Pancreas (tissue), 10 donors: ENCODE results near the gene STAT3. TPM values are rescaled to one million over a fixed set of nuclear protein-coding genes. Genes with fewer than 3 reads are reported as not detected.
"Not testable (repeated sequence)": the region's sequence is repeated elsewhere in the genome, so short reads cannot be mapped to it uniquely, and the experiment has no call there.

Experiments
- ATAC-seq, 4 donors: fragments of 200-7000 bp; cut with Tn5 transposase; one replicate each; pipeline versions ENCODE4 v1.8.0 to v1.9.1; 2020; ENCODE audit warnings: mild to moderate bottlenecking in 4 of 4, moderate library complexity in 4 of 4
- DNase-seq, 6 donors: peaks; one replicate each; pipeline ENCODE4 v3.0.0-alpha.2; 2020
- FAIRE-seq: peaks from 2 replicates; lab custom pipeline; 2012; peaks lifted over from hg19 to GRCh38; lab: Jason Lieb, UNC
- H3K27ac ChIP-seq, 4 donors: fragments of 200-600 bp; sonication (generic); 1 replicate in 3 of 4; 2 replicates in 1 of 4; pipeline versions ENCODE4 v1.5.0 to v1.8.0; 2020
- H3K27me3 ChIP-seq, 4 donors: fragments of 200-600 bp; one replicate each; pipeline ENCODE4 v1.8.0; 2021
- H3K36me3 ChIP-seq, 3 donors: fragments of 200-600 bp; sonication (generic) in 1 of 3; one replicate each; pipeline versions ENCODE4 v1.5.0 to v1.8.0; 2020 to 2021
- H3K4me1 ChIP-seq, 3 donors: fragments of 200-600 bp; one replicate each; pipeline ENCODE4 v1.8.0; 2021
- H3K4me3 ChIP-seq, 4 donors: fragments of 200-600 bp; sonication (generic) in 2 of 4; one replicate each; pipeline versions ENCODE4 v1.5.0 to v1.8.0; 2020 to 2021
- H3K9me3 ChIP-seq, 4 donors: fragments of 200-600 bp; one replicate each; pipeline ENCODE4 v1.8.0; 2021
- WGBS, 2 donors: extraction: QIAGEN DNeasy Blood & Tissue Kit; methylation state at CpG; one replicate each; pipeline ENCODE4 v1.1.7; 2013; 5-methylcytosine and 5-hydroxymethylcytosine counted together
- intact Hi-C, 3 donors: fragments of 100-400 bp; cut with DNase I; formaldehyde crosslinking; loops; one replicate each; pipeline versions ENCODE4 v1.11.1 to v1.14.2; 2022
- polyA plus RNA-seq, 2 donors: library from polyadenylated mRNA; stranded (reverse); fragments of 200-250 nt; gene quantifications; one replicate each; pipeline ENCODE4 v1.2.3, GENCODE V29; 2013
- total RNA-seq, 6 donors: library from RNA; stranded (reverse); fragmentation: NEBNext Ultra II Directional in 4 of 6; extraction: Animal tissue kit (Norgen Biotek cat#: 25700) in 4 of 6; gene quantifications; one replicate each; pipeline versions ENCODE4 v1.2.1 to v1.2.4, GENCODE V29; 2021 to 2023
- TF ChIP-seq, protein P1 (sequence below), 4 donors: fragments of 200-600 bp; sonication (generic) in 3 of 4; IDR thresholded peaks; one replicate each; pipeline versions ENCODE4 v1.5.0 to v1.8.0; 2021; ENCODE audit warnings: antibody characterized with exemption in 4 of 4
- donor health status: healthy with polysubstance abuse.
- donor health status: DM: no; HTN: no; CAD: no; lungs with moderate emphysema.
- donor health status: DM: no; HTN: no; CAD: no.
- donor health status: control.
- donor health status: control.
- donor health status: Bipolar disorder and iron deficiency.
- donor health status: DM: yes; HTN: yes; CAD: no.
- donor health status: DM: no; HTN: no; CAD: no.
- donor health status: DM: no; HTN: no; CAD: no.
- donor health status: DM: yes; HTN: yes; CAD: no.

Gene STAT3
- total and polyA plus RNA-seq, 8 donors, result 37.9 to 127 (median 70.6) TPM

DNA sequence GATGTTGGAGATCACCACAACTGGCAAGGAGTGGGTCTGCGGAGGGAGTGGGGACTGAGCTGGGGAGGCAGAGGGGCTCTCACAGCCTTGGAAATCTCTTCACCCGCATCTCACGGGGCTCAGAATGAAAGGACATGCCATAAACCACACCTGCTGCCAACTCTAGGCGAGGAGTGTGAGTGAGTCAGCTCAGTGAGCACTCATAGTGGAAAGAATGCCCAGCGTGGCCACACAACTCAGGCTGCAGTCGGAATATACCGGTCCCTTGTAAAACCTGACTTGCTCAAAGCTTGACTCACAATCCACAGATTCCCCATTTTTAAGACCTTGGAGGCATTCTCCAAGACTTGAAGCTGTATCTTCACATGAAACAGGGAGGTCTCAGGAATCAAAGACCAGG lies 63.2 kb downstream of the STAT3 start:
- DNase-seq (no peak), FAIRE-seq (no peak), ATAC-seq (no peak)
- TF ChIP-seq, protein P1, sequence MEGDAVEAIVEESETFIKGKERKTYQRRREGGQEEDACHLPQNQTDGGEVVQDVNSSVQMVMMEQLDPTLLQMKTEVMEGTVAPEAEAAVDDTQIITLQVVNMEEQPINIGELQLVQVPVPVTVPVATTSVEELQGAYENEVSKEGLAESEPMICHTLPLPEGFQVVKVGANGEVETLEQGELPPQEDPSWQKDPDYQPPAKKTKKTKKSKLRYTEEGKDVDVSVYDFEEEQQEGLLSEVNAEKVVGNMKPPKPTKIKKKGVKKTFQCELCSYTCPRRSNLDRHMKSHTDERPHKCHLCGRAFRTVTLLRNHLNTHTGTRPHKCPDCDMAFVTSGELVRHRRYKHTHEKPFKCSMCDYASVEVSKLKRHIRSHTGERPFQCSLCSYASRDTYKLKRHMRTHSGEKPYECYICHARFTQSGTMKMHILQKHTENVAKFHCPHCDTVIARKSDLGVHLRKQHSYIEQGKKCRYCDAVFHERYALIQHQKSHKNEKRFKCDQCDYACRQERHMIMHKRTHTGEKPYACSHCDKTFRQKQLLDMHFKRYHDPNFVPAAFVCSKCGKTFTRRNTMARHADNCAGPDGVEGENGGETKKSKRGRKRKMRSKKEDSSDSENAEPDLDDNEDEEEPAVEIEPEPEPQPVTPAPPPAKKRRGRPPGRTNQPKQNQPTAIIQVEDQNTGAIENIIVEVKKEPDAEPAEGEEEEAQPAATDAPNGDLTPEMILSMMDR (IDR thresholded peaks at IDR 0.05), result no peak
- Histone ChIP-seq H3K4me1 (peaks cover 0 to 3% (median 0%) of the 10 kb centered on the region in 3 donors), H3K27ac (no peak overlapping the region), H3K36me3 (peaks cover 5 to 51% (median 22%) of the 10 kb centered on the region in 3 donors), H3K9me3 (no peaks in the 10 kb centered on the region), H3K27me3 (no peaks in the 10 kb centered on the region), H3K4me3 (no peak overlapping the region)
- WGBS, 2 donors, result 91 to 92% methylated on average over 7 of the region's 7 CpGs
- intact Hi-C loops, result loop anchor here in 2 of 3 donors (10.0 kb wide), 2 partner anchors 80 to 190 kb away; no protein-coding TSS in a partner anchor

DNA sequence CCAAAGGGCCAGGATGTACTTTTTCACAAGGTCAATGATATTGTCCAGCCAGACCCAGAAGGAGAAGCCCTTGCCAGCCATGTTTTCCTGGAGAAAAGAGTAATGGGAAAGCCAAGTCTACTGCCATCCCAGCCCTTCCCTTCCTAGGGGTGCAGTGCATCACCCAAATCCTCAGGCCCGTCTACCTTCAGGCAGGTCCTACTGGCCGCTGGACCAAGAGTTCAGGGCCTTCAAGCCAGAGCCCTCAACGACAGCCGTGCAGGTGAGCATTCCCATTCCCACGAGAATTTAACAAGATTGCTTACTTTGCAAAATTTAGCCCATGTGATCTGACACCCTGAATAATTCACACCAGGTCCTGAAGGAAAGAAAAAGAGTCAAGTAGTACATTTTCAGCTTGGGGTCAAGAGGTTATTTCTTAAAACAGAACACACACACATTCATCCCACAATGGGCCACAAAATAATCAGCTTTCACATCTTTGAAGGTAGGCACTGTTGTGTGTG lies 64.9 kb downstream of the STAT3 start:
- Histone ChIP-seq H3K4me1 (no peaks in the 10 kb centered on the region), H3K9me3 (no peaks in the 10 kb centered on the region), H3K27me3 (no peaks in the 10 kb centered on the region), H3K36me3 (peaks cover 5 to 42% (median 19%) of the 10 kb centered on the region in 3 donors), H3K4me3 (no peak overlapping the region), H3K27ac (no peak overlapping the region)
- no peak for ATAC-seq
- intact Hi-C loops, result loop anchor here (2.0 to 10.0 kb wide), 4 partner anchors 81 to 191 kb away; no protein-coding TSS in a partner anchor
- WGBS, 2 donors, result 61 to 71% methylated on average over 5 of the region's 5 CpGs
- no peak for DNase-seq
- no peak for FAIRE-seq
- TF ChIP-seq, protein P1 (IDR thresholded peaks at IDR 0.05), result no peak

DNA sequence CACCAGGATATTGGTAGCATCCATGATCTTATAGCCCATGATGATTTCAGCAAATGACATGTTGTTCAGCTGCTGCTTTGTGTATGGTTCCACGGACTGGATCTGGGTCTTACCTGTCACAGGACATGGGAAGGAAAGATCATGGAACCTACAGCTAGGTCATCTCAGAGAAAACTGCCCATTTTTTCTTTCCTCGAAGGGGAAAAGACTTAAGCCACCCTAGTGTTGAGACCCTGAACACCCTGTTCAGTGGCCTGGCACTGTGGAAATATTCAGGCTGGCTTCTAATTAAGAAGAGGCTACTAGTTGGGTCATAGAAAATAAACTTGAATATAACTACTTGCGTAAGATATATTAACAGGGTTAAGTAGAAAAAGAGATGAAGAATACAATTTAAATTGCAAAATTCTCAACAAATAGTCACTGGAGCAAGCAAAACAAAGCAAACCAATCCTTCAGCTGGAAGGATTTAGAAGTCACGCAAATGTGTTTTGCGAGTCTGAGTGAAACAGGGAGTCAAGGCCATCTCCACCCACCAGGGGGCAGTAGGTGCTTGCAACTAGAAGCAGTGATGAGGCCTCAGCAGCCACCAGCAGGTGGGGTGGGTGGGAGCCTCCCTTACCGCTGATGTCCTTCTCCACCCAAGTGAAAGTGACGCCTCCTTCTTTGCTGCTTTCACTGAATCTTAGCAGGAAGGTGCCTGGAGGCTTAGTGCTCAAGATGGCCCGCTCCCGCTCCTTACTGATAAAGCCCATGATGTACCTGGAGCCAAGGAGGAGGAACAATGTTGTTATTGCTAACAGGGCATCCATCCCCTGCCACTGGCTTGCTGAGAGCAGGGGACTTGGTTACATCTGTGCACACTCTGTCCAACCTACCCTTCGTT lies 65.6 kb downstream of the STAT3 start:
- ATAC-seq, result peak; percentile 92 to 97 (median 96)
- peak; percentile 84 to 95 (median 92) for DNase-seq
- Histone ChIP-seq H3K9me3 (no peaks in the 10 kb centered on the region), H3K27me3 (no peaks in the 10 kb centered on the region), H3K27ac (no peak overlapping the region), H3K4me1 (peaks cover 0 to 4% (median 0%) of the 10 kb centered on the region in 3 donors), H3K4me3 (no peak overlapping the region), H3K36me3 (peaks cover 5 to 43% (median 19%) of the 10 kb centered on the region in 3 donors)
- 31 to 36% methylated on average over 10 of the region's 10 CpGs for WGBS, 2 donors
- no peak for FAIRE-seq
- intact Hi-C loops, result loop anchor here (2.0 to 10.0 kb wide), 4 partner anchors 82 to 192 kb away; no protein-coding TSS in a partner anchor
- TF ChIP-seq, protein P1 (IDR thresholded peaks at IDR 0.05), result peak; percentile 92 to 99 (median 99)

DNA sequence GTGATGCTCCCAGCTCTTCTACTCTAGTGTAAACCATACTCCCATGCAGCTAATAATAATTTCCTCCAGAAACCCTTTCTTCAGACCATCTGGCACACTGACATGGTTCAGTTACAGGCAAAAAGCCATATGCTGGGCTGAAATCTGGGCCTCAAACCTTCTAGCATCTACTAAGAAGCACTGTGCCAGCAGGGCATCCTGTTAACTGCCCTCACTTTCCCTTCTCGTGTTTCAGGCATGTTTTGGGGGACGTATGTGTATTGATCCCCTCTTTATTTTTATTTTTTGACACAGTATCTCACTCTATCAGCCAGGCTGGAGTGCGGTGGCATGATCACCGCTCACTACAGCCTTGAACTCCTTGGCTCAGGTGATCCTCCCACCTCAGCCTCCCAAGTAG lies 66.7 kb downstream of the STAT3 start:
- H3K4me3 ChIP-seq, result no peak overlapping the region
- DNase-seq (no peak), ATAC-seq (no peak), FAIRE-seq (no peak)
- no peak overlapping the region for H3K27ac ChIP-seq
- H3K9me3 ChIP-seq, result no peaks in the 10 kb centered on the region
- H3K4me1 ChIP-seq, result peaks cover 0 to 7% (median 0%) of the 10 kb centered on the region in 3 donors
- intact Hi-C loops, result loop anchor here in 2 of 3 donors (5.0 to 10.0 kb wide), 3 partner anchors 83 to 193 kb away; no protein-coding TSS in a partner anchor
- TF ChIP-seq, protein P1 (IDR thresholded peaks at IDR 0.05), result no peak
- H3K36me3 ChIP-seq, result peaks cover 9 to 48% (median 15%) of the 10 kb centered on the region in 3 donors
- no peaks in the 10 kb centered on the region for H3K27me3 ChIP-seq
- 90 to 96% methylated on average over 4 of the region's 4 CpGs for WGBS, 2 donors

DNA sequence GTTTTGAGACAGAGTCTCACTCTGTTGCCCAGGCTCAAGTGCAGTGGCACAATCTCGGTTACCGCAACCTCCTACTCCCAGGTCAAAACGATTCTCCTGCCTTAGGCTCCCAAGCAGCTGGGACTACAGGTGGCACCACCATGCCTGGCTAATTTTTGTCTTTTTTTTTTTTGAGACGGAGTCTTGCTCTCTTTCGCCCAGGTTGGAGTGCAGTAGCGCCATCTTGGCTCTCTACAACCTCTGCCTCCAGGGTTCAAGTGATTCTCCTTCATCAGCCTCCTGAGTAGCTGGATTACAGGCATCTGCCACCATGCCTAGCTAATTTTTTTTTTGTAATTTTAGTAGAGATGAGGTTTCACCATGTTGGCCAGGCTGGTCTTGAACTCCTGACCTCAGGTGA lies 70.3 kb downstream of the STAT3 start:
- H3K27me3 ChIP-seq, H3K27ac ChIP-seq, H3K4me1 ChIP-seq, DNase-seq, H3K4me3 ChIP-seq, H3K9me3 ChIP-seq, ATAC-seq, FAIRE-seq: not testable (repeated sequence)
- H3K36me3 ChIP-seq, result peaks cover 15 to 53% (median 19%) of the 10 kb centered on the region in 3 donors
- intact Hi-C loops, result loop anchor here in 1 of 3 donors (10.0 kb wide), 1 partner anchor 207 kb away; no protein-coding TSS in a partner anchor
- WGBS, 2 donors, result 89 to 93% methylated on average over 6 of the region's 6 CpGs
